Activated T-cell treated with anti-CD3 and anti-CD28 coated beads for 48 hours (primary cell): ENCODE results near the gene ANO2.

Experiments used
- DNase-seq: peaks from one replicate; pipeline ENCODE4 v3.0.0-alpha.2; 2020; ENCODE audit warnings: low read depth

ANO2 gene

GRCh38 chr12:5964913-5965900, 20.1 kb upstream of the ANO2 start:
- DNase-seq = no peak

- DNase-seq = no peak
Measured at GRCh38 chr12:5963515-5963914, 18.5 kb upstream of the ANO2 start.

GRCh38 chr12:5960783-5961182, 15.7 kb upstream of the ANO2 start:
- no peak for DNase-seq

GRCh38 chr12:5956987-5957386, 11.9 kb upstream of the ANO2 start:
- DNase-seq = no peak

GRCh38 chr12:5954661-5955060, 9.6 kb upstream of the ANO2 start:
- no peak for DNase-seq

- no peak for DNase-seq
Measured at GRCh38 chr12:5953835-5954586, 9.0 kb upstream of the ANO2 start.

- DNase-seq = no peak
Measured at GRCh38 chr12:5952031-5952430, 7.0 kb upstream of the ANO2 start.

- DNase-seq = no peak
Measured at GRCh38 chr12:5948696-5949095, 3.6 kb upstream of the ANO2 start.

- no peak for DNase-seq
Measured at GRCh38 chr12:5947006-5947405, 1.9 kb upstream of the ANO2 start.

- no peak for DNase-seq
Measured at GRCh38 chr12:5946388-5946787, 1.3 kb upstream of the ANO2 start.

- DNase-seq = no peak
Measured at GRCh38 chr12:5944688-5945070, 380 bp downstream of the ANO2 start.

GRCh38 chr12:5944053-5944452, 1.0 kb downstream of the ANO2 start:
- DNase-seq = no peak

- DNase-seq = no peak
Measured at GRCh38 chr12:5941907-5942306, 3.2 kb downstream of the ANO2 start.

GRCh38 chr12:5927732-5928516, 17.1 kb downstream of the ANO2 start:
- no peak for DNase-seq

- no peak for DNase-seq
Measured at GRCh38 chr12:5925646-5926045, 19.4 kb downstream of the ANO2 start.

- no peak for DNase-seq
Measured at GRCh38 chr12:5924342-5924741, 20.7 kb downstream of the ANO2 start.

- no peak for DNase-seq
Measured at GRCh38 chr12:5923751-5924150, 21.3 kb downstream of the ANO2 start.

- DNase-seq = no peak
Measured at GRCh38 chr12:5923043-5923605, 21.9 kb downstream of the ANO2 start.

GRCh38 chr12:5921966-5922899, 22.8 kb downstream of the ANO2 start:
- DNase-seq = no peak

- no peak for DNase-seq
Measured at GRCh38 chr12:5921027-5921909, 23.8 kb downstream of the ANO2 start.
